ENCODE data around the gene CFAP46. TPM values are rescaled to one million over a fixed set of nuclear protein-coding genes. Genes with fewer than 3 reads are reported as not detected.

The CFAP46 gene
- polyA plus RNA-seq, 1 of the 3 experiments (the other 2 are of a cell fraction): 3.9 TPM

GRCh38 chr10:132991706-132992432, 49.5 kb upstream of the CFAP46 start:
- Histone ChIP-seq H3K9ac (no peak overlapping the region), H3K9me2 (no peaks in the 10 kb centered on the region), H3K27ac (ENCODE audit: low read depth in 2 of 2, low read length in 1 of 2) (no peak overlapping the region), H3K4me3 (ENCODE audit: low read depth in 2 of 2, low read length in 1 of 2) (no peak overlapping the region), H3K4me1 (ENCODE audit: control insufficient read depth in 1 of 2, insufficient read depth in 2 of 2, low read depth in 1 of 2, low read length in 1 of 2) (peaks cover 0 to 42% of the 10 kb centered on the region in 2 experiments; a peak in 1 of 4 replicates), H3K9me3 (no peaks in the 10 kb centered on the region), H2AFZ (ENCODE audit: low read depth) (no peak overlapping the region), H4K20me1 (ENCODE audit: insufficient read depth) (no peaks in the 10 kb centered on the region), H3K4me2 (no peak overlapping the region), H3K36me3 (replicated peaks in 1 of 2; ENCODE audit: control insufficient read depth in 1 of 2, insufficient read depth in 2 of 2, low read length in 1 of 2) (no peaks in the 10 kb centered on the region), H3K27me3 (ENCODE audit: insufficient read depth) (no peaks in the 10 kb centered on the region), H3K79me2 (ENCODE audit: insufficient read depth) (no peaks in the 10 kb centered on the region), H3F3A (replicated peaks; ENCODE audit: insufficient read depth) (no peaks in the 10 kb centered on the region)
- TF ChIP-seq NRF1 (IDR thresholded peaks at IDR 0.05; ENCODE audit: low read depth, low read length) (no peak), TAF1 (IDR thresholded peaks at IDR 0.05; ENCODE audit: borderline replicate concordance, low read depth, low read length) (no peak), POLR2AphosphoS5 (IDR thresholded peaks at IDR 0.05; ENCODE audit: low read depth, low read length) (no peak), GATA2 (CRISPR knock-in tag; IDR thresholded peaks at IDR 0.05) (no peak), JUND (IDR thresholded peaks at IDR 0.05) (no peak)
- 85% methylated on average over 18 of the region's 20 CpGs for WGBS (ENCODE audit: low lambda C conversion rate)
- ChIA-PET POLR2A (no interaction called here), CTCF (no interaction called here)
- DNase-seq: no peak

GRCh38 chr10:132990684-132991545, 48.5 kb upstream of the CFAP46 start:
- H3K9ac ChIP-seq: no peak overlapping the region
- POLR2A ChIA-PET: no interaction called here

More at GRCh38 chr10:132990684-132991545, 48.5 kb upstream of the CFAP46 start:
- Histone ChIP-seq H3K27me3 (ENCODE audit: insufficient read depth) (no peaks in the 10 kb centered on the region), H3K4me2 (no peak overlapping the region), H3K27ac (ENCODE audit: low read depth in 2 of 2, low read length in 1 of 2) (no peak overlapping the region), H2AFZ (ENCODE audit: low read depth) (no peak overlapping the region), H3K9me3 (no peaks in the 10 kb centered on the region), H3K4me1 (ENCODE audit: control insufficient read depth in 1 of 2, insufficient read depth in 2 of 2, low read depth in 1 of 2, low read length in 1 of 2) (peaks cover 0 to 34% of the 10 kb centered on the region in 2 experiments; a peak in 1 of 4 replicates), H3K4me3 (ENCODE audit: low read depth in 2 of 2, low read length in 1 of 2) (no peak overlapping the region), H3K79me2 (ENCODE audit: insufficient read depth) (no peaks in the 10 kb centered on the region), H4K20me1 (ENCODE audit: insufficient read depth) (no peaks in the 10 kb centered on the region), H3K36me3 (replicated peaks in 1 of 2; ENCODE audit: control insufficient read depth in 1 of 2, insufficient read depth in 2 of 2, low read length in 1 of 2) (no peaks in the 10 kb centered on the region), H3F3A (replicated peaks; ENCODE audit: insufficient read depth) (no peaks in the 10 kb centered on the region), H3K9me2 (no peaks in the 10 kb centered on the region)
- CTCF ChIA-PET: no interaction called here
- TF ChIP-seq FOSL2 (IDR thresholded peaks at IDR 0.05; ENCODE audit: borderline replicate concordance, low read depth) (no peak), USF2 (IDR thresholded peaks at IDR 0.05; ENCODE audit: borderline replicate concordance, low read depth, low read length) (no peak), GATA2 (CRISPR knock-in tag; IDR thresholded peaks at IDR 0.05) (no peak), RCOR1 (IDR thresholded peaks at IDR 0.05; ENCODE audit: low read length) (no peak), MAX (IDR thresholded peaks at IDR 0.05; ENCODE audit: low read depth) (no peak), NRF1 (IDR thresholded peaks at IDR 0.05; ENCODE audit: low read depth, low read length) (no peak), CTCF (IDR thresholded peaks at IDR 0.05) (no peak), YY1 (IDR thresholded peaks at IDR 0.05; ENCODE audit: low read depth) (no peak), TAF1 (IDR thresholded peaks at IDR 0.05; ENCODE audit: borderline replicate concordance, low read depth, low read length) (no peak), RFX5 (IDR thresholded peaks at IDR 0.05; ENCODE audit: low read length) (no peak), SMC3 (IDR thresholded peaks at IDR 0.05; ENCODE audit: low read depth, low read length) (no peak), EP300 (IDR thresholded peaks at IDR 0.05; ENCODE audit: borderline replicate concordance in 1 of 2, low read depth in 1 of 2, low read length in 1 of 2) (no peak), REST (IDR thresholded peaks at IDR 0.05; ENCODE audit: low read depth, low read length) (no peak), RXRA (IDR thresholded peaks at IDR 0.05; ENCODE audit: borderline replicate concordance, low read depth) (no peak), POLR2AphosphoS5 (IDR thresholded peaks at IDR 0.05; ENCODE audit: low read depth, low read length) (no peak), RAD21 (IDR thresholded peaks at IDR 0.05; ENCODE audit: low read length) (no peak), GABPA (IDR thresholded peaks at IDR 0.05; ENCODE audit: low read depth) (no peak)
- DNase-seq: no peak
- 79% methylated on average over 17 of the region's 32 CpGs for WGBS (ENCODE audit: low lambda C conversion rate)
